Keratinocyte (primary cell): Measurements from ENCODE around the gene SLC17A7.

Source experiments
- CTCF ChIP-seq, 3 experiments: IDR thresholded peaks in 1 of 3; conservative IDR thresholded peaks in 1 of 3; optimal IDR thresholded peaks in 1 of 3; 2 replicates in 2 of 3; 3 replicates in 1 of 3; pipeline versions ENCODE3 to v1.5.1; 2011; ENCODE audit warnings: low read length in 3 of 3, mild to moderate bottlenecking in 3 of 3, moderate library complexity in 2 of 3, control low read depth in 1 of 3, inconsistent platforms in 1 of 3; ENCODE audit not compliant: insufficient read depth in 2 of 3; ENCODE audit errors: extremely low read depth in 1 of 3
- EZH2 ChIP-seq: IDR thresholded peaks from one replicate; pipeline ENCODE4 v1.6.1; 2012; ENCODE audit warnings: inconsistent platforms, mild to moderate bottlenecking, low read length, moderate library complexity

GRCh38 chr19:49415102-49415809, 26.1 kb downstream of the SLC17A7 start:
- TF ChIP-seq EZH2, result no peak
- no peak for TF ChIP-seq CTCF (optimal IDR thresholded peaks at IDR 0.05 in 1 of 3, IDR thresholded peaks at IDR 0.05 in 1 of 3, conservative IDR thresholded peaks at IDR 0.05 in 1 of 3; ENCODE audit: extremely low read depth in 1 of 3, insufficient read depth in 2 of 3, low read length in 3 of 3)
